NCI-H524 treated with DMSO at 0.1 percent for 48 hours (cell line): ENCODE results near the gene FRS2.
"Not testable (repeated sequence)": the region's sequence is repeated elsewhere in the genome, so short reads cannot be mapped to it uniquely, and the experiment has no call there.

ENCODE experiments used
- DNase-seq: peaks from one replicate; lab custom pipeline; 2025; lab: John Stamatoyannopoulos, UW

Gene FRS2, protein sequence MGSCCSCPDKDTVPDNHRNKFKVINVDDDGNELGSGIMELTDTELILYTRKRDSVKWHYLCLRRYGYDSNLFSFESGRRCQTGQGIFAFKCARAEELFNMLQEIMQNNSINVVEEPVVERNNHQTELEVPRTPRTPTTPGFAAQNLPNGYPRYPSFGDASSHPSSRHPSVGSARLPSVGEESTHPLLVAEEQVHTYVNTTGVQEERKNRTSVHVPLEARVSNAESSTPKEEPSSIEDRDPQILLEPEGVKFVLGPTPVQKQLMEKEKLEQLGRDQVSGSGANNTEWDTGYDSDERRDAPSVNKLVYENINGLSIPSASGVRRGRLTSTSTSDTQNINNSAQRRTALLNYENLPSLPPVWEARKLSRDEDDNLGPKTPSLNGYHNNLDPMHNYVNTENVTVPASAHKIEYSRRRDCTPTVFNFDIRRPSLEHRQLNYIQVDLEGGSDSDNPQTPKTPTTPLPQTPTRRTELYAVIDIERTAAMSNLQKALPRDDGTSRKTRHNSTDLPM

DNA sequence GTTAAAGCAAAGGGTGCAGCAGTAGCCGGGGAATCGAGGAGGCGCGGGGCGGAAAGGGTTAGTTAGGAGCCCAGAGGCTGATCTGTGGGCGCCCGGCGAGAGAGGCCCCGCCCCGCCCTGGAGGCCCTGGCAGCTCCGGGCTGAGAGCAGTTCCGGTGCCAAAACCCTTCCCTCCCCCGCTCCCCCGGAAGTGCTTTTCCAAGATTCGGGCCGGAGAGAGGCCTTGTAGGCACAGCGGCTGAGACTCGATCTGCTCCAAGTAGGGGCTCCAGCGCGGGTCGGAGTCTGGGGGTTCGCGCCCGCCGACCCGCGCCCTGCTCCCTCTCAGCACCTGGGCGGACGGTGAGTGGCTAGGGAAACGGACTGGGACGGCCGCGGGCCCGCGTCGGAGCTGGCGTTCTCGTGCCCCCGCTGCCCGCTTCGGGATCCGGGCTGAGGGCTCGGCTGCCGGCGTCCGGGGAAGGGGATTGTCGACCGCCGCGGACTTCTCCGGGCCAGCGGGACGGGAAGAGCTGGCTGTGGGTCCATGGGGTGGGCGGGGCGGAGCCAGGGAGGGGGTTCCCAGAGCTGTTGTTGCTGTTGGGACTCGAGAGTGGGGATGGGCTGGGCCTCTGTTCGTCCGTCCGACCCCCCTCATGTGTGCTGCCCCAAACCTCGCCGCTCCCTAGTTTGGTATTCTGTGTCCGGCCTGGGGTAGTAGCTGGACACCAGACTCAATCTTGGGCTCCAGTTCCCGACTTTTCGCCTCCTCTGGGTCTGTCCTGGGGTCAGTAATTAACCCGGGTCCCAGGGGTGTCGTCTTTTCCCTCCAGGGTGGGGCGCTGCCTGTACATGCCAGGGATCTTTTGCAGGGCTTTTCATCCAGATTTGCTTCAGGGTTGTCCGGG, at the start of gene FRS2:
Gene FRS2 (plus strand): TSS at position 200 of the 887 bp plus-strand sequence. CDS start 98,643 bp downstream, outside the sequence.
- peak; percentile 37 for DNase-seq

DNA sequence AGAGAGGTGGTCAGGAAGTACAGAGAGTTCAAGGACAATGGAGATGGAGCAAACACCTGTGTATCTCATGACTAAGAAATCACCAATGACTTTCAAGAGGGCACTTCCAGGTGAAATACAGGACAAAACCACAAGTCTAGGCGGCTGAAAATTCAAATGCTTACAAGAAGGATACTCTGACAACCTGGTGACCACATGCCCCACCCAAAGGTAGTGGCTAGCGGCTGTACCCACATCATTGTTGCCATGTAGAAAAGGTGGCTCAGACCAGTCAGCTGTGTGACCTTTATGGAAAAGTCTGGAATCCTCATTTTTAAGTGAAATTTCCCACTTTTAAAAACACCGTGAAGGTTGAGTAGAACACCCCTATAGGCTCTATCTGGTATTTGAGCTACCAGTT, 48.6 kb upstream of the FRS2 start:
- DNase-seq = no peak

DNA sequence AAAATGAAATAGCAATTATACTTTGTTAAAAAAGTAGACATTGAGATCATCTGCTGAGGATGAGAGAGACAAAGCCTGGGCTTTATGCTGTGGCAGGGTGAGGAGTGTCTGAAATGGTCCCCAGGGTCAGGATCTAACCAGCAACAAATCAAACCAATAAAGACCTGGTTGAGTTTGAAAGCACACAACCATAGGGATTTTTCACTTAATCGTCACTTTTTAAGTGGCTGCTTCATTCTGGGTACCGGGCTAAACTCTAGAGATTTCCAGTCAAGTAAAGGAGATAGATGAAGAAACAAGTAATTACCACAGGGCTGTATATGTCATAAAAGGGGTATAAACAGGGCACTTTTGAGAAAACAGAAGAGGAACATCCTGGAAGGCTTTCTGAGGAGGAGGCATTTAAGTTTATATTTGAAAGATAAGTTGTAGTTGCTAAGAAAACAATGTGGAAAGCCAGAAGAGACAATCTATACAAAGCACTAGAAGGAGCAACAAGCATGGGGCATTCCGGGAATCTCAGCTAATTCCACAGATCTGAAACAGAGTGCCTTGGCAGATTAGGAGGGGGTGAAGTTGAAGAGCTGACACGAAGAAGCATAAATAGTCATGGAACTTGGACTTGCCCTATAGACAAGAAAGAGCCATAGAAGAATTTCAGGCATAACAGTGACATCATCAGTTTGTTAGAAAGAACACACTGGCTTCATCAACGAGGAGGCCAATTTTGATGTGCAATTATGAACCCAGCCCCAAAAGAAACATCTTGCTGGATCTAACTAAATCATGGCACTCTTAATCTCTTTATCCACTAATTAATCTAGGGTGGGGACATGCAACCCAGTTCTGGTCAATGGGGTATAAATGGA, 46.9 kb upstream of the FRS2 start:
- no peak for DNase-seq

DNA sequence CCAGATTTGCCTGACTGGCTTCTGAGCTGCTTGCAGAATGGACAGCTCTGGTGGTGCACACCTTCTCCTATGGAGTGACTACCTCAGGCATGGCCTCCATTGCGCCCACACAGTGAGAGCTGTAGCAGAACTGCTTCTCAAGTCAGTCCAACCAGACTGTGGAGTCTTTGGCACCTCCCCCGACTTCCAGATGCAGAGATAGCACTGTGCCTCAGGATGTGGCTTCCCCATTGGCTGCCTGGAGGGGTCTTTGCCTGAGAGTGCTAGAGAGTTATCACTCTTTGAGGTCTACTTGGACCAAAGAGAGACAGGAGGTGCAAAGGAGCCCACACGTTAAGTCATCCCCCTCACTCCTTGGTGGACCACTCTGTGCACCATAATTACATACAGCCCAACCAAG, 44.8 kb upstream of the FRS2 start:
- no peak for DNase-seq

DNA sequence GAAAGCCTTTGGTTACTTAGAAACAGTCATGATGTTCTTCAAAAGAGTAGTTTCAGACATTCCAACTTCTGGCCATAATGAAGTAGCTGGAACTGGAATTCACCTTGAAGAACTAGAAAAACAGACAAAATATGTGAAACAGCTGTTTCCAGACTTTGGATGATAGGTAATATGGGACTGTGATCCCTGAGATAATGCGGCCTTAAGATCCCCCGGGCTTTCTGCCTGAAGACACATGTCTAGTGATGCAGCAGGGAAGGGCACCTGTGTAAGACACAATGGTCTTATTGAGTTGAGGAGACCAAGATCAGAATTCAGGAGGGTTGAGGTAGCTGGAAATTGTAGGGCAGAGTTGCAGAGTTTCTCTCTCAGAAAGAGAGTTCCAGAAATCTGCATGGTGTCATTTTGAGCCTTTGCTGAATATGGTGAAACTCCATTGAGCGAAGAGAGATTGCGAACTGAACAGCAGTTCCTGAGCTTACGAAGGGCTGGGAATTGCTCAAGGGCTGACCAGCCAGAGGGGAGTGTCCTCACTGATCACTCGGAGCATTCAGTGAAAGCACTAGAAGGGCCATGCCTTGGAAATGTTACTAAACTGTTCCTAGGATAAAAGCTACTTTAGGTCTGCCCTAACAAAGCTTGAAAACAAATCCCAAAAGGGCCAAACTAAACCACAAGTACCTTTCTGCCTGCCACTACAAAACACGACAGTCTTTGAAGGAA, 41.7 kb upstream of the FRS2 start:
- DNase-seq = no peak

DNA sequence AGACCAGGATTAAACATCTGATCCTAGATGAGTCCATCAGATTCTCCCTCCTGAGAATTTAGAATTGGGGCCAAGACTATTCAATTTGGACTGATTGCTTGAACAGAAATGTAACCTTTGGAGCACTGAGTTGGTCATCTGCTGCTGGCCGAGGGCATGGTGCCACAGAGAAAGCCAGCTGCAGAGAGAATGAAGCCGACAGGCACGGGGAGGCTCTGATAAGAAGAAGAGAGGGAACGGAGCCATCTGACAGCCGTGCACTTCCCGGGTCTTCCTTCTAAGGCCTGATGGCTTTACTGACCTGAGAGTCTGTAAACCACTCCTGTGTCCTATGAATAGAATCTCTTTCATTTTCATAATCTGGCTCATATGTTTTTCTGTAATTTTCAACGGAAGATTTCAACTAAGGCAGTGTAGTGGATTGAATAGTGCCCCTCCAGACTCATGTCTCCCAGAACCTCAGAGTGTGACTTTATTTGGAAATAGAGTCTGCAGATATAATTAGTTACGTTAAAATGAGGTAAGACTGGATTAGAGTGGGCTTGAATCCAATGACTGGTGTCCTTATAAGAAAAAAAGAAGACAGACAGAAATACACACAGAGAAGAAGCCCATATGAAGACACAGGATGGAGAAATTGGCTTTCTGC, 39.1 kb upstream of the FRS2 start:
- no peak for DNase-seq

DNA sequence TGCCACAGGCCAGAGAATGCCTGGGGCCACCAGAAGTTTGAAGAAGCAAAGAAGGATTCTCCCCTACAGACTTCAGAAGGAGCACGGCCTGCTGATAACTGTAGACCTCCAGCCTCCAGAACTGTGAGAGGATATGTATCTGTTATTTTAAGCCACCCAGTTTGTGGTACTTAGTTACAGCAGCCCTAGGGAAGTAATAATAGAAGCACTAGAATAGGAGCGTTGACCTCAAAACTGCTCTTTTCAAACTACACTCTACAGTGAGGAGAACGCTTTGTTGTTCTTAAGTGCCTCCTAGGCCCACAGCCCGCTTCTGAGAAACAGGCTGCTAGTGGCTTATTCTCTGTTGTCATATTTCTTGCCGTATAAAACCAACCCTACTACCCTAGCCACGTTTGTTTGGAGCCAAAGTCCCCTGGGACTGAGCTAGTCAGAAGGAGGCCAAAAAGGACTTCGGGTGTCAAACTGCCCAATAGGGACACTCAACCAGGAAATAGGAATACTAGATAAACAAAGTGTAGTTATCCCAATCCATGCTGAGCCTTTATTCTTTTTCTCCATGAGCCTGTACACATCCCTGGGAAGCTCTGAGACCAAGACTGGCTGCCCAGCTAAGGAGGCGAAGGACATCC, 38.5 kb upstream of the FRS2 start:
- no peak for DNase-seq

DNA sequence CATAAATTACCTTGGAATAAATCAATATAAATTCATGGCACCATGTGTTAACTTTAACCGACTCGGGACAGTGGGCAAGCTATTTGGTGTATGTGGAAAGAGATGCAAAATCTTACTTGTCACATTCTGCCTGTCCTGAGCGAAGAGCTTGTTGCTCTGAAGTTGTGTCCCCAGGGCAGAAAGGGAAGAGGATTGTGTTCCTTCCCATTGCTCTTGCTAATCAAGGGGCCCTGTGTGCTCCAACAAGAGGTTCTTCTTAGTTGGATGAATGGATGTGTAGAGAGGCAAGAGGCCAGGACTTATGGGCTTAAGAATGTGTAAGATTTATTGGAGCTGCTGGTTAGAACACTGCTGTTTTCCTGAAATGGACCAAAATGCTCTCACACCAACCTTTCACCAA, 36.5 kb upstream of the FRS2 start:
- DNase-seq = no peak

DNA sequence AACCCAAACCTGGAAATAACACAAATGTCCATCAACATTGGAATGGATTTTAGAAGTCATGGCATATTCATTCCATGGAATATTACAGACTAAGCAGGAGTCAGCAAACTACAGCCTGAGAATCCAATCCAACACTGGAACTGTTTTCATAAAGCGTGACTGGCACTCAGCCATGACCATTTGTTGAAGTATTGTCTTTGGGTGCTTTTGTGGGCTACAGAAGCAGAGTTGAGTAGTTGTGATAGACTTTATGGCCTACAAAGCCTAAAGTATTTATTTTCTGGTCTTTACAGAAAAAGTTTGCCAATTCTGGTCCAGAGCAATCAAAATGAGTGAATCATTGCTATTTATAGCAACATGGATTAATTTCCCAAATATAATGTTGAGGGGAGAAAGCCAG, 34.5 kb upstream of the FRS2 start:
- DNase-seq = no peak

DNA sequence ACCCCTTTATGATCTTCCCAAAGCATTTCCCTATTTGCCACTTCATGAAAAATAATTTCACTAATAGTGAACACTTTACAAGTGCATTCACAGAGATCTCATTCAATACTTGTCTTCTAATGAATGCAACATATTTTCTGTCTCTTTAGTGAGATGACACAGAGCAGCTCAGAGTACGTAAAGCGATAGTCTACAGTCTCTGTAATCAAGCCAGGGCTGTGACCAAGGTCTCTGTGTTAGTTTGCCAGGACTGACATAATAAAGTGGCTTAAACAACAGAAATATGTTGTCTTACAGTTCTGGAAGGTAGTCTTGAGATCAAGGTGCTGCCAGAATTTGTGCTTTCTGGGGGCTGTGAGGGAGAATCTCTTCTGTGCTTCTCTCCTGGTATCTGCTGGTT, 33.1 kb upstream of the FRS2 start:
- DNase-seq = no peak

DNA sequence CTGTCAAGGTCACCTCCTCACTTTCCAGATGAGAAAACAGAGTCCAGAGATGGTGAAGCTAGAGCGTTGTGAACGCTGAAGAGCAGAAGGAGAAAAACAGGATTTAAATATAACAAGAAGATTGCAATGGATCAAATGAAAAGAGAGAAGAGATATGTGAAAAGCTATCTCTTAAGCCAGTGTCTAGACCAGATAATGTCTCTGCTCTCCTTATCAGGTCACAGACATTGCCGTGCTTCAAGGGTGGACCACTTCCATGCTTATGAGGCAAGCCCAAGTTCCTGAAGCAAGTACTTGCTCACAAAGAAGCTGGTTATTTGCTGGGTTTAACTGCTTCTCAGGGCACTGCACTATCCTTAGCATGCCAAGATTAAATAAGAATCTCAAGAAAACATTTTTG, 31.6 kb upstream of the FRS2 start:
- DNase-seq = no peak

DNA sequence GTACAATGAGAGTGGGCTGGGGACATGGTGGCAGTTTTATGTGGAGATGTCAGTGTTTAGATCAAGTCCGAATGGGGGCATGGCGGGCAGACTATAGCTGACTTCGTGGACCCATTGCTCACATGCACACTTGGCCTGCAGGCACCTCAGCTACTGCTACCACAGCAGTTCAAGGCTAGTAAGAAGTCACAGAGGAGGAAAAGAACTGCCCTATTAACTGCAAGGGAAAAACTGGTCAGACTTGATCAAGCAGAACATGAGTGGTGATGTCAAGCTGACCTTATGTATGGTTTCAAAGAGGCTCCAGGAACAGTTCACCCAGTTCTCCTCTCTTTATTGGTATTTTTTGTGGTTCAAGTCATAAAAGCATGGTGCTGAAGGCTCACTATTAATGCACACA, 30.2 kb upstream of the FRS2 start:
- no peak for DNase-seq

DNA sequence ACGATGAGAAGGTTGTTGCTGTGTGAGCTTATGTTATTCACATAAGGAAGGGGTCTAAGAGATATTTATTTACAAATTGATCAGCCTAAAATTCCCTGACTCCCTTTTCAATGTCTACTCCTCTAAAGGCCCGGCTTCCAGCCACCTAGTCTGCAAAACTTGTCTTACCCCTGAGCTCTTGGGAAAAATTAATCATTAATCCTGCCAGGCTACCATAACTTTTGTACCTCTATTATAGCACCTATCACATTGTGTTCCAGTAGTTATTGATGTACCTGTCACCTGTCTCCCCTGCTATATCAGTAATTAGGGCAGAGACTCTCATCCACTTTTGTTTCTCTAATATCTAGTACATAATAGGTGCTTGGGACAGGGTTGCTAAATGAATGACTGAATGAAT, 29.3 kb upstream of the FRS2 start:
- DNase-seq = no peak

DNA sequence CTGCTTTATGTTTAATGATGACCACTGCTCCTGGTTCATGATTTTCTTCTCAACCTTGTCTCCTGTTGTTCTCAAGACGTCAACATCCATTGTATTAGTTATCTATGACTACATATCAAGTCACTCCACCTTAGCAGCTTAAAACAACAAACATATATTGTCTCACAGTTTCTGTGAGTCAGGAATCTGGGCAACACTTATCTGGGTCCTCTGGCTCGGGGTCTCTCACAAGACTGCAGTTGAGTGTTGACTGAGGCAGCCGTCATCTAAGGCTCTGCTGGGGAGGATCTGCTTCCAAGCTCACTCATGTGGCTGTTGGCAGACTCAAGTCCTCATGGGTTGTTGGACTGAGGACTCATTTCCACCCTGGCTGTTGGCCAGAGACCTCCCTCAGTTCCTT, 27.3 kb upstream of the FRS2 start:
- no peak for DNase-seq

DNA sequence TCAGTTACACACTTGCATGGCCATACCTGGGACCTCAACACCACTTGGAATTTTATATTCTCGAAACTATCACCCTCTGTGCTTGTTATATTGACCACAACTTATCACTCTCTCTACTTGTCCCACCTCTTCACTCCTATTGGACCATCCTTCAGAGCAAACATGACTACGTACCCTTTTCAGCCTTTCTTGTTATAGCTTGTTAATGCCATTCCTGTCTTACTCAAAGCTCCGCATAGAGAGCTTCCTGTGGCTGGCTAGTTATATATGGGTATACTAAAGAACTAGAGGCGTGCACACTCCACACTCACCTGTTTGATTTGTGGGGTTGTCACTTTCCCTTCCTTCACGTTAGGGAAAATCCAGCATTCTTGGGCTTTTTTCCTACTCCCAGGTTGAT, 26.3 kb upstream of the FRS2 start:
- DNase-seq = no peak

DNA sequence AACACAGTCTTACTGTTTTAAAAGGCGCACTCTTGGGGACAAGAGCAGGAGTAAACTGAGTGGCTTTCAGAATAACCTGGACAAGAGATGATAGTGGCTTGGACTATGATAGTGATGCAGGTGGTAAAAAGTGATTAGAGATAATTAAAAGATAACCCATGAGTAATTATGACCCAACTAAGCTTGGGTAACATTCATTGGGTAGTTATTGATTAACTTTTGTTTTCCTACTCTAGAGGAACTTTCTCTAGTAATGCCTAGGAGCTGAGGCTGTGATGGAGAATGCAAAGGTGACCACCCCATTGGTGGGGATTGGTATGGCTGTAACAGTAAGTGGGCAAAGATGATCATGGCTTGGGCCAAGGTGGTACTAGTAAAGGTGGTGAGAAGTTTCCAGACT, 22.3 kb upstream of the FRS2 start:
- DNase-seq = no peak

DNA sequence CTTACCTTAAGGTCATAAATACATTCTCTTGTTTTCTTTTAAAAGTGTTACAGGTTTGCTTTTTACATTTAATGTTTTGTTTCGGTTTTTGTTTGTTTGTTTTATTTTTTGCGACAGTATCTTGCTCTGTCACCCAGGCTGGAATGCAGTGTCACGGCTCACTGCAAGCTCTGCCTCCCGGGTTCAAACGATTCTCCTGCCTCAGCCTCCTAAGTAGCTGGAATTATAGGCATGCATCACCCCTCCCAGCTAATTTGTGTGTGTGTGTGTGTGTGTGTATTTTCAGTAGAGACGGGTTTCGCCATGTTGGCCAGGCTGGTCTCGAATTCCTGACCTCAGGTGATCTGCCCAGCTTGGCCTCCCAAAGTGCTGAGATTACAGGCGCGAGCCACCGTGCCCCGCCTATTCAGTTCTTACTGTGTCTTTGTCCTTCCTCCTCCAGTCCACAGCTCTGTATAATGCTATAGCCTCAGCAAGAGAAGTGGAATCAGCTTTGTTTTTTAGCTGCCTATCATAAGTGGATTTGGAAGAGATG, 17.5 kb upstream of the FRS2 start:
- DNase-seq = not testable (repeated sequence)

DNA sequence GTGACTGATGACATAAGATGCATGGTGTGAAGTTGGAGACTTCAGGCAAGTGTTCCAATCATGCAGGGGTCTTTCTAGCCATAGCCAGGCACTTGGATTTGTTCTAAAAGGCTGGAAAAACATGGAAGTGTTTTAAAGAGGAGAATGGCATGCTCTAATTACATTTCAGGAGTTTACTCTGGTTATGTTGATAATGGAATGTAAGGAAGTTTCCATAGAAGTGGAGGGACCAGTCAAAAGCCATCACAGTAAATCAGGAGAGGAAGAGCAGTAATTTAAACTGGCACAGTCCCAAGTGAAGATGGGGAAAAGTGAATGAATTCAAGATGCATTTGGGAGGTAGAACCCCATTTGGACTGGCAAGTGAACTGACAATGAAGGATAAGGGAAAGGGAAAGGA, 13.9 kb upstream of the FRS2 start:
- no peak for DNase-seq

DNA sequence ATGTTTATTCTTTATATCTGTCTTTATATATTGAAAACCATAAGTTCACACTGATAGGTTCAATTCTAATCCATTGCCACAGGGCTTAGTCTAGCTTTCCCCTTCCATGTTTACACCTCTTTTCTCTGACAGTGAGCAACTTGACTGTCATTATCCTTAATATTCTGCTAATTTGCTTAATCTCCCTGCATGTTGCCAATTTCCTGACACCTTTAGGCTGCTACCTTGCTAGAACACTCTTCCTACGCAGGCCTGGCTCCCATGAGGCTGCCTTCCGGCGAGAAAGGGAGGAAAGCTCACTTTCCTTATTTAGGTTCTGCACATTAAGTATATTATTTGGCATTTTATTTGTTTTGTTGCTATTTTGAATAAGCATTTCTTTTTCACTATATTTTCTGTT, 12.8 kb upstream of the FRS2 start:
- no peak for DNase-seq

DNA sequence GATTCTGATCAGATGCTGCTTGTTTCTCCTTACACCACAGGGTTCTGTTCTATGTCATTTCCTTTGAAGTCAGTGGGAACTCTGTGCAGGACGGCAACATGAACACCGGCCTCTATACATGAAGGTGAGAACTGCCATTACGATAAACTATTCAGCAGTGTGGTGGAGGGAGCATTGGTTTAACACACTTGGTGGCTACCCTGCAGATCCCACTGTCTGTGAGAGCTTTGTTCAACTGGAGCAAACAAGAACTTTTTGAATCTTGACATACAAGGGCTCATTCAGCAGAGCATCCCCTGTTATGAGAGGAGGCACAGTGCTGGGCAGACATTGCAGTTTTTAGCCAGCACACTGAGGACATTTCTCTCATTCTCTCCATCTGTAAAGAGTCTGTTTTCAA, 10.7 kb upstream of the FRS2 start:
- DNase-seq = no peak
